Mesendoderm (in vitro differentiated cells): ENCODE data around the gene DIAPH3.

ENCODE experiments used
- DNase-seq: peaks from one replicate; pipeline ENCODE4 v3.0.0; 2013
- H2AK5ac ChIP-seq: 2 replicates; pipeline ENCODE4 v1.6.1; 2013; ENCODE audit warnings: low read length, inconsistent platforms
- H2BK120ac ChIP-seq: 2 replicates; pipeline ENCODE4 v1.6.1; 2013; ENCODE audit warnings: low read depth, mild to moderate bottlenecking, low read length, moderate library complexity, mixed read lengths
- H2BK15ac ChIP-seq: replicated peaks from 2 replicates; pipeline ENCODE4 v1.6.1; 2013; ENCODE audit warnings: low read depth, mild to moderate bottlenecking, moderate library complexity
- H2BK5ac ChIP-seq: 2 replicates; pipeline ENCODE4 v1.6.1; 2013; ENCODE audit warnings: low read length, inconsistent platforms
- H3K18ac ChIP-seq: 2 replicates; pipeline ENCODE4 v1.6.1; 2013; ENCODE audit warnings: mild to moderate bottlenecking, low read length, mixed read lengths
- H3K23ac ChIP-seq: one replicate; pipeline ENCODE4 v1.6.1; 2013; ENCODE audit warnings: low read length
- H3K27ac ChIP-seq: 2 replicates; pipeline ENCODE4 v1.5.1; 2013; ENCODE audit warnings: low read depth, mild to moderate bottlenecking, inconsistent platforms, low read length, moderate library complexity
- H3K27me3 ChIP-seq: 2 replicates; pipeline ENCODE4 v1.6.1; 2013; ENCODE audit warnings: low read length, control low read depth, mild to moderate bottlenecking, inconsistent platforms; ENCODE audit not compliant: insufficient read depth, poor library complexity
- H3K36me3 ChIP-seq: 2 replicates; pipeline ENCODE4 v1.6.1; 2013; ENCODE audit warnings: low read length, inconsistent platforms; ENCODE audit not compliant: control insufficient read depth, insufficient read depth
- H3K4ac ChIP-seq: one replicate; pipeline ENCODE4 v1.6.1; 2013; ENCODE audit warnings: low read depth, mild to moderate bottlenecking, low read length, moderate library complexity
- H3K4me1 ChIP-seq: 2 replicates; pipeline ENCODE4 v1.6.1; 2013; ENCODE audit warnings: low read depth, low read length, inconsistent platforms; ENCODE audit not compliant: control insufficient read depth
- H3K4me2 ChIP-seq: 2 replicates; pipeline ENCODE4 v1.6.1; 2013; ENCODE audit warnings: low read length
- H3K4me3 ChIP-seq: 2 replicates; pipeline ENCODE4 v1.5.1; 2013; ENCODE audit warnings: mild to moderate bottlenecking, low read length
- H3K56ac ChIP-seq: one replicate; pipeline ENCODE4 v1.6.1; 2013; ENCODE audit warnings: low read length
- H3K79me1 ChIP-seq: 2 replicates; pipeline ENCODE4 v1.6.1; 2013; ENCODE audit warnings: low read length, inconsistent platforms
- H3K79me2 ChIP-seq: 2 replicates; pipeline ENCODE4 v1.6.1; 2013; ENCODE audit warnings: mild to moderate bottlenecking, low read length; ENCODE audit not compliant: control insufficient read depth, insufficient read depth
- H3K9ac ChIP-seq: 2 replicates; pipeline ENCODE4 v1.6.1; 2013; ENCODE audit warnings: low read length, inconsistent platforms
- H4K5ac ChIP-seq: one replicate; pipeline ENCODE4 v1.6.1; 2013; ENCODE audit warnings: low read length
- H4K8ac ChIP-seq: one replicate; pipeline ENCODE4 v1.6.1; 2013; ENCODE audit warnings: low read depth, mild to moderate bottlenecking, control low read depth, low read length, moderate library complexity
- WGBS: extraction: QIAGEN DNeasy Blood & Tissue Kit; methylation state at CpG from one replicate; pipeline ENCODE4 v1.1.7; 2013; ENCODE audit warnings: low lambda C conversion rate, missing lambda C conversion rate; ENCODE audit not compliant: insufficient coverage; ENCODE audit errors: extremely low coverage; 5-methylcytosine and 5-hydroxymethylcytosine counted together

DIAPH3 gene

DNA sequence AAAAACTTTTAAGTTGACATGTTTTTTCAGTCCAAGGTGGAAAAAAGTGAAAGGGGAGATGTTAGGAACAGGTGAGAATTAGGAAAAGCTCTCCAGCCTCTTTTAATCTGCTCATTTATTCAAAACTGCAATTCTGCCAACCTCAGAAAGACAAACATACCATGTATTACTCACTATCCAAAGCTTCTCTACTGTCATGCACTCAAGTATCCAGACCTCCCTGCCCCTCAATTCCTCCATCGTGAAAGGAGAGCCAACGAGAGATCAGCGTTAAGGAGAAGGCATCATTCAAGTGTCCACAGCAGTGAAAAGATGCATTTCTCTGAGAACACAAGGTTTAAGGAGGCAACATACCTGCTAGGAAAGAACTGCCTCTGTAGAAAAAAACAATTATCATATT, 24.5 kb downstream of the DIAPH3 start:
- H3K4ac ChIP-seq: no peak overlapping the region
- H3K4me2 ChIP-seq: no peak overlapping the region
- no peaks in the 10 kb centered on the region for H3K36me3 ChIP-seq
- no peak overlapping the region for H4K8ac ChIP-seq
- H3K18ac ChIP-seq: no peak overlapping the region
- H3K79me1 ChIP-seq: peaks cover 17% of the 10 kb centered on the region
- no peak overlapping the region for H3K4me3 ChIP-seq
- no peak overlapping the region for H3K9ac ChIP-seq
- no peak overlapping the region for H3K23ac ChIP-seq
- H3K27ac ChIP-seq: no peak overlapping the region
- no peaks in the 10 kb centered on the region for H3K27me3 ChIP-seq
- whole genome bisulfite sequencing: no CpG with 5 or more reads among the region's 3 CpGs
- no peak overlapping the region for H2AK5ac ChIP-seq
- H3K56ac ChIP-seq: no peak overlapping the region
- H2BK15ac ChIP-seq: no peak overlapping the region
- H2BK5ac ChIP-seq: no peak overlapping the region
- no peak overlapping the region for H2BK120ac ChIP-seq
- H4K5ac ChIP-seq: no peak overlapping the region
- DNase-seq: no peak
- H3K4me1 ChIP-seq: peaks cover 7% of the 10 kb centered on the region
- H3K79me2 ChIP-seq: peaks cover 43% of the 10 kb centered on the region

DNA sequence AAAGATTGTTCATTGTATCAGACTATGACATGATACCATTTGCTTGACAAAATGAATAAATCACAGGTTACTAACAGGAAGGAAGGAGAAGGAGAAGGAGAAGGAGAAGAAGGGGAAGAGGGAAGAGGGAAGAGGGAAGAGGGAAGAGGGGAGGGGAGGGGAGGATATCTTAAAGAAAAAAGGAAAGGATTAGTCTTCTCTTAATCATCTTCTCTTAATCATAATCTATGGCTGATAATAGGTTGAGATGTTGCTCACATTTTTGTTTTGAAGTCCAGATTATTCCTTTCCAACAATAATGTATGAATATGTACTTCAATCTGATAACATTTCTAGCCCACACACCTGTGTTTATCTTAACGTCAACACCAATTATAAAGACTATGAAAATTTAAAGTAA, 25.1 kb downstream of the DIAPH3 start:
- Histone ChIP-seq H2BK120ac (no peak overlapping the region), H2AK5ac (no peak overlapping the region), H3K27me3 (no peaks in the 10 kb centered on the region), H3K18ac (no peak overlapping the region), H3K4me2 (no peak overlapping the region), H3K23ac (no peak overlapping the region), H3K56ac (no peak overlapping the region), H3K79me1 (peaks cover 12% of the 10 kb centered on the region), H3K79me2 (peaks cover 37% of the 10 kb centered on the region), H3K36me3 (no peaks in the 10 kb centered on the region), H4K8ac (no peak overlapping the region), H3K27ac (no peak overlapping the region), H2BK15ac (no peak overlapping the region), H4K5ac (no peak overlapping the region), H3K4me3 (no peak overlapping the region), H2BK5ac (no peak overlapping the region), H3K4ac (no peak overlapping the region), H3K9ac (no peak overlapping the region), H3K4me1 (peaks cover 2% of the 10 kb centered on the region)
- WGBS: no CpG with 5 or more reads among the region's 1 CpG
- no peak for DNase-seq

DNA sequence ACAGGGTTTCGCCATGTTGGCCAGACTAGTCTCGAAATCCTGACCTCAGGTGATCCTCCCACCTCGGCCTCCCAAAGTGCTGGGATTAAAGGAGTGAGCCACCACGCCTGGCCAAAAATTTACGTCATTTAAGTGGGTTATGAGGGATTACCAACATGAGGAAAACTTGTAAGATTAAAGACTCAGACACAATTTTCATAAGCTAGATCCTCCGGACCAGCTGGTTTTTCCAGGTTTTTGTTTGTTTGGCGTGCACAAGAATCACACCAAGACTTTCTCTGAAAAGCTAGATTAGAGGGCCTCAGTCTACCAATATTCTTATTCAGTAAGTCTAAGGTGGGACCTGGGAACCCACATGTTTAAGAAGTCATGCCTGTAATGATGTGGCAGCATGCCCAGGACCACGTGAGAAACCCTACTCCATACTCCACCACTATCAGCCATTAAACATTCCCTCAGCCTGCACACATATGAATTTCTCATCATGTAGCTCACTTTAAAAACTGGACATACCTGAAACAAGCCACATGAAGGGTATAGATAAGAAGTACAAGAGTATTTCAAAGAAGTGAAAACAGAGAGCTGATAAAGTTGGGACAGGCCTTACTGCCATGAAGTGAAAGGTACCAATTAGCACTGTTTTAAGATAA, 25.7 kb downstream of the DIAPH3 start:
- Histone ChIP-seq H3K4ac (no peak overlapping the region), H3K27ac (no peak overlapping the region), H3K18ac (peak overlapping the region; percentile 28), H3K23ac (no peak overlapping the region), H3K4me2 (no peak overlapping the region), H3K9ac (no peak overlapping the region), H3K36me3 (no peaks in the 10 kb centered on the region), H4K5ac (no peak overlapping the region), H3K27me3 (no peaks in the 10 kb centered on the region), H2AK5ac (no peak overlapping the region), H4K8ac (no peak overlapping the region), H2BK15ac (no peak overlapping the region), H3K56ac (no peak overlapping the region), H2BK120ac (no peak overlapping the region), H3K4me1 (no peaks in the 10 kb centered on the region), H3K4me3 (no peak overlapping the region), H3K79me1 (peaks cover 8% of the 10 kb centered on the region), H2BK5ac (no peak overlapping the region), H3K79me2 (peaks cover 31% of the 10 kb centered on the region)
- WGBS: no CpG with 5 or more reads among the region's 8 CpGs
- no peak for DNase-seq

DNA sequence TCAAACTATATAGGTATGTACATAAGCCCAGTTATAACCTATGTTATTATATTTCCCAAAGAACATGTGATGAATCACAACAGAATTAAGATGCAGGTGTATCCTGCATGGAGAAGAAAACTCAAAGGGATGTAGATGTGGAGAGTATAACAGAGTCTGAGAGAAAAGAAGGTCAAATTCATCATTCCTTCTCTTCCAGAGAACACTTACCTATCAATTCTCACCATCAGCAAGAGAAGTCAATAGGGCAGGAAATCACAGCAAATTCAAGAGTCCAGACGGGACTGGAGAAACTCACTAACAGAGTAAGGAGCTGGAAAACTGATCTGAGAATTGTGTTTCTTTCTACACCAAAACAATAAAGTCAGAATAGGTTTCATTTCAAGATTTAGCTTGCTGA, 28.4 kb downstream of the DIAPH3 start:
- H3K4me1 ChIP-seq: no peaks in the 10 kb centered on the region
- H2BK120ac ChIP-seq: no peak overlapping the region
- H3K23ac ChIP-seq: no peak overlapping the region
- no peak overlapping the region for H3K4me3 ChIP-seq
- H3K18ac ChIP-seq: no peak overlapping the region
- H3K79me2 ChIP-seq: peaks cover 19% of the 10 kb centered on the region
- H2BK15ac ChIP-seq: no peak overlapping the region
- H3K27ac ChIP-seq: no peak overlapping the region
- WGBS: no CpG with 5 or more reads among the region's 1 CpG
- no peak overlapping the region for H3K9ac ChIP-seq
- no peak overlapping the region for H4K8ac ChIP-seq
- DNase-seq: peak; percentile 71
- peaks cover 4% of the 10 kb centered on the region for H3K79me1 ChIP-seq
- H3K4me2 ChIP-seq: no peak overlapping the region
- H3K27me3 ChIP-seq: no peaks in the 10 kb centered on the region
- no peak overlapping the region for H3K56ac ChIP-seq
- H2BK5ac ChIP-seq: no peak overlapping the region
- H4K5ac ChIP-seq: no peak overlapping the region
- H2AK5ac ChIP-seq: no peak overlapping the region
- no peak overlapping the region for H3K4ac ChIP-seq
- H3K36me3 ChIP-seq: no peaks in the 10 kb centered on the region

DNA sequence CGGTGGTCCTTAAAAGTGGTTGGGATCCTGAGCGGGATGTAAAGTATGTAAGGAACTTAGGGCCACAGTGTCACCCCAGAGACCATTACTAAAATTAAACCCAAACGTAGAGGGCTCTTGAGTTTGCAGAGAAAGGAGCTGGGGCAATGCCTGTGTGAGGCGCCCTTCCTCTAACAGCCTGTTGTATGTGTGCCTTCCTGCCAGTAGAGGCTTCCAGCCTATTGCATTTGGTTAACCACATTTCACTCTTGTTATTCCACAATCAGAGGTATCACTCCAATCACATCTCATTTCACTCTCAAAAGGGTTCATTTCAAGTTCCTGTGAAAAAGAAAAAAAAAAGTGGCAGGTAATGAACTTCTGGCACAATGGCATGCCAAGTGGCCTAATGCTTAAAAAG, 29.4 kb downstream of the DIAPH3 start:
- WGBS: no CpG with 5 or more reads among the region's 4 CpGs

DNA sequence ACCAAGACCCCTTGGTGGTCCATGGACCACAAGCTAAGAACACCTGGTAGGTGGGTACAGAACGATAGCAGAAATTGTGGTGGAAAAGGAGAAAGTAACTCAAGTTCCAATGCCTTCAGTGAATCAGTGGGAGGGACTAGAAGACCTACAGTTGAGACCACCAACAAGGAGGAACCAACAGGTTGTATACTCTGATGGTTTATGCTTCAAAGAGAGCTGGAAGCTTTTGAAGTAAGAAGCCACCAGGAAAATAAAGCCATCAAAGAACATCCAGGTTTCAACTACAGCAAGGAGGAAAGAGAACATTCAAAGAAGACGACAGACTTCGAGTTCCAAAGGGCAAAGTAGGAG, 42.4 kb downstream of the DIAPH3 start:
- no peak for DNase-seq
- no peak overlapping the region for H4K5ac ChIP-seq
- no peak overlapping the region for H3K56ac ChIP-seq
- H3K4me3 ChIP-seq: no peak overlapping the region
- no peak overlapping the region for H3K4me2 ChIP-seq
- H3K4me1 ChIP-seq: no peaks in the 10 kb centered on the region
- H3K18ac ChIP-seq: no peak overlapping the region
- no CpG with 5 or more reads among the region's 3 CpGs for WGBS
- H2AK5ac ChIP-seq: no peak overlapping the region
- no peaks in the 10 kb centered on the region for H3K27me3 ChIP-seq
- H3K4ac ChIP-seq: no peak overlapping the region
- no peak overlapping the region for H2BK120ac ChIP-seq
- no peak overlapping the region for H4K8ac ChIP-seq
- no peaks in the 10 kb centered on the region for H3K36me3 ChIP-seq
- no peak overlapping the region for H3K27ac ChIP-seq
- peaks cover 7% of the 10 kb centered on the region for H3K79me1 ChIP-seq
- H3K9ac ChIP-seq: no peak overlapping the region
- peaks cover 6% of the 10 kb centered on the region for H3K79me2 ChIP-seq
- no peak overlapping the region for H3K23ac ChIP-seq
- H2BK5ac ChIP-seq: no peak overlapping the region
- no peak overlapping the region for H2BK15ac ChIP-seq

More for the DNA sequence above, 29.4 kb downstream of the DIAPH3 start:
- Histone ChIP-seq H3K23ac (no peak overlapping the region), H2AK5ac (no peak overlapping the region), H3K9ac (no peak overlapping the region), H3K4me2 (no peak overlapping the region), H3K18ac (no peak overlapping the region), H2BK15ac (no peak overlapping the region), H3K4ac (no peak overlapping the region), H3K36me3 (no peaks in the 10 kb centered on the region), H4K8ac (no peak overlapping the region), H3K27ac (no peak overlapping the region), H3K4me3 (no peak overlapping the region), H3K79me1 (peaks cover 7% of the 10 kb centered on the region), H3K27me3 (no peaks in the 10 kb centered on the region), H3K4me1 (no peaks in the 10 kb centered on the region), H3K56ac (no peak overlapping the region), H2BK5ac (no peak overlapping the region), H2BK120ac (no peak overlapping the region), H3K79me2 (peaks cover 16% of the 10 kb centered on the region), H4K5ac (no peak overlapping the region)
- DNase-seq: peak; percentile 79
